Progenitor cell of endocrine pancreas (in vitro differentiated cells): ENCODE results near the gene SH3RF1. TPM values are rescaled to one million over a fixed set of nuclear protein-coding genes. Genes with fewer than 3 reads are reported as not detected.

Experiments used
- DNase-seq: peaks from one replicate; pipeline ENCODE4 v3.0.0; 2021; ENCODE audit warnings: low spot score; ENCODE audit not compliant: unreplicated experiment
- H3K27ac Mint-ChIP-seq: 2 replicates; pipeline ENCODE4 v1.8.0; 2021; ENCODE audit warnings: mild to moderate bottlenecking, moderate library complexity, mixed read lengths
- H3K27me3 Mint-ChIP-seq: 2 replicates; pipeline ENCODE4 v1.8.0; 2021; ENCODE audit warnings: mixed read lengths
- H3K36me3 Mint-ChIP-seq: 2 replicates; pipeline ENCODE4 v1.8.0; 2022; ENCODE audit warnings: mixed read lengths; ENCODE audit not compliant: insufficient read depth
- H3K4me1 Mint-ChIP-seq: 2 replicates; pipeline ENCODE4 v1.8.0; 2021; ENCODE audit warnings: low read depth, mixed read lengths
- H3K4me3 Mint-ChIP-seq: 2 replicates; pipeline ENCODE4 v1.8.0; 2021; ENCODE audit warnings: low read depth, mild to moderate bottlenecking, moderate library complexity, mixed read lengths
- H3K9me3 Mint-ChIP-seq: 2 replicates; pipeline ENCODE4 v1.8.0; 2021; ENCODE audit warnings: low read depth, mixed read lengths
- CTCF ChIP-seq: fragments of 200-600 bp; sonication (generic); IDR thresholded peaks from one replicate; pipeline ENCODE4 v1.5.0; 2021; ENCODE audit warnings: antibody characterized with exemption, mild to moderate bottlenecking; ENCODE audit not compliant: unreplicated experiment
- total RNA-seq: library from RNA; stranded (reverse); gene quantifications from 2 replicates; pipeline ENCODE4 v1.2.1, GENCODE V29; 2021

Gene SH3RF1
- total RNA-seq, 1 donor from 2014 or later: 31.1 TPM

GRCh38 chr4:169249999-169250398 is 20.8 kb downstream of the SH3RF1 start:
- H3K4me1 Mint-ChIP-seq: peaks cover 47% of the 10 kb centered on the region
- no peak overlapping the region for H3K4me3 Mint-ChIP-seq
- no peaks in the 10 kb centered on the region for H3K9me3 Mint-ChIP-seq
- H3K27ac Mint-ChIP-seq: no peak overlapping the region
- H3K27me3 Mint-ChIP-seq: no peaks in the 10 kb centered on the region
- no peak for DNase-seq
- TF ChIP-seq CTCF: no peak
- peaks cover 7% of the 10 kb centered on the region for H3K36me3 Mint-ChIP-seq

- Mint-ChIP-seq H3K36me3 (peaks cover 7% of the 10 kb centered on the region), H3K4me3 (no peak overlapping the region), H3K27ac (peak overlapping the region; percentile 62), H3K4me1 (peaks cover 44% of the 10 kb centered on the region), H3K27me3 (no peaks in the 10 kb centered on the region), H3K9me3 (no peaks in the 10 kb centered on the region)
- TF ChIP-seq CTCF: no peak
- DNase-seq: no peak
Measured at GRCh38 chr4:169249214-169249973, 21.4 kb downstream of the SH3RF1 start.

DNA sequence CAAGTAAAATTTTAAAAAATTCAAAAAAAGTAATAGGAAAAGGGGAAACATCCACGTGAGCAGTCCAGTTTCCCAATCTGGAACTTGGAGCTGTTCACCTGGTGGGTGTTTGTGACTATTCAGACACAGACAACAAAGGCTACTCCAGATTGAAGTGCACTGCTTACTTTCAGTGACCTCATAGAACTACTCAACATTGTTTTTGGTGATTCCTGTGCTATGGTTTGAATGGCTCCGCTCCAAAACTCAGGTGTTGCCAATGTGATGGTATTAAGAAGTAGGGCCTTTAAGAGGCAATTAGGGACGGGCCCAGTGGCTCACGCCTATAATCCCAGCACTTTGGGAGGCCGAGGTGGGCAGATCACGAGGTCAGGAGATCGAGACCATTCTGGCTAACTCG is 22.1 kb downstream of the SH3RF1 start:
- H3K4me1 Mint-ChIP-seq: peaks cover 45% of the 10 kb centered on the region
- TF ChIP-seq CTCF: no peak
- no peak overlapping the region for H3K4me3 Mint-ChIP-seq
- H3K9me3 Mint-ChIP-seq: no peaks in the 10 kb centered on the region
- no peak for DNase-seq
- H3K36me3 Mint-ChIP-seq: peaks cover 7% of the 10 kb centered on the region
- no peaks in the 10 kb centered on the region for H3K27me3 Mint-ChIP-seq
- H3K27ac Mint-ChIP-seq: no peak overlapping the region

DNA sequence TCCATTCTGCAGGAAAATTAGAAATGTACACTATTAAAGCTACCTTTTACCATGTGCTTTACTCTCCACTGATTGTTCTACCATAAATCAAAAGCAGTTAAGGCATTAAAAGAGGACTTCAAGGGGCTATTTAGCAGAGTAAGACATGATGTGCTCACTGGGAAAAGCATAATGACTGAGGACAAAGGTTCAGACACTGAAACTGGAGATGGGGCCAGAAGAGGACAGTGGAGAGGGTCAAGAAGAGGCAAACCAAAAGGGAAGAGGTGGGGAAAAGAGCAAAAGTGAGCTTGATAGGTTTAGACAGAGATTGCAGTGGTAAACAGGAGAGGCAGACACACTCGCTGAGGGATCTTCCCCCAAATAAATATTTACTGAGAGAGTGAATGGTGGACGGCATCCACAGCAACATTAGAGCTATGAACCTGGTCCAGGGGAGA is 23.8 kb downstream of the SH3RF1 start:
- Mint-ChIP-seq H3K4me3 (no peak overlapping the region), H3K9me3 (no peaks in the 10 kb centered on the region), H3K4me1 (peaks cover 38% of the 10 kb centered on the region), H3K36me3 (peaks cover 10% of the 10 kb centered on the region), H3K27me3 (no peaks in the 10 kb centered on the region), H3K27ac (peak overlapping the region; percentile 63)
- DNase-seq: no peak
- TF ChIP-seq CTCF: no peak

- H3K4me1 Mint-ChIP-seq: peaks cover 32% of the 10 kb centered on the region
- H3K27me3 Mint-ChIP-seq: no peaks in the 10 kb centered on the region
- no peak overlapping the region for H3K4me3 Mint-ChIP-seq
- no peak overlapping the region for H3K27ac Mint-ChIP-seq
- H3K9me3 Mint-ChIP-seq: no peaks in the 10 kb centered on the region
- TF ChIP-seq CTCF: no peak
- DNase-seq: no peak
- H3K36me3 Mint-ChIP-seq: peaks cover 12% of the 10 kb centered on the region
Measured at GRCh38 chr4:169246279-169246678, 24.5 kb downstream of the SH3RF1 start.
